Epithelial cell of proximal tubule (primary cell): ENCODE results near the gene MAGIX. TPM values are rescaled to one million over a fixed set of nuclear protein-coding genes. Genes with fewer than 3 reads are reported as not detected.
A peak's percentile ranks its signal among the peaks of the same experiment; 100 is the strongest.

ENCODE experiments used
- DNase-seq: peaks from one replicate; pipeline ENCODE4 v3.0.0-alpha.2; 2011; ENCODE audit warnings: low read depth
- H3K4me3 ChIP-seq: 2 replicates; pipeline ENCODE4 v1.5.1; 2011; ENCODE audit warnings: low read depth, mild to moderate bottlenecking, low read length
- CTCF ChIP-seq: conservative IDR thresholded peaks from 2 replicates; pipeline ENCODE4 v1.5.1; 2012; ENCODE audit warnings: low read depth, mild to moderate bottlenecking, low read length
- total RNA-seq: library from RNA; depleted of rRNA; stranded (reverse); fragments of >200 nt; gene quantifications from 2 replicates; pipeline ENCODE4 v1.2.3, GENCODE V29; 2015

MAGIX gene
- total RNA-seq, 1 donor from 2014 or later = 9.6 TPM

GRCh38 chrX:49153467-49153866 lies 9.1 kb upstream of the MAGIX start:
- no peak overlapping the region for H3K4me3 ChIP-seq
- TF ChIP-seq CTCF = no peak
- DNase-seq = no peak

DNA sequence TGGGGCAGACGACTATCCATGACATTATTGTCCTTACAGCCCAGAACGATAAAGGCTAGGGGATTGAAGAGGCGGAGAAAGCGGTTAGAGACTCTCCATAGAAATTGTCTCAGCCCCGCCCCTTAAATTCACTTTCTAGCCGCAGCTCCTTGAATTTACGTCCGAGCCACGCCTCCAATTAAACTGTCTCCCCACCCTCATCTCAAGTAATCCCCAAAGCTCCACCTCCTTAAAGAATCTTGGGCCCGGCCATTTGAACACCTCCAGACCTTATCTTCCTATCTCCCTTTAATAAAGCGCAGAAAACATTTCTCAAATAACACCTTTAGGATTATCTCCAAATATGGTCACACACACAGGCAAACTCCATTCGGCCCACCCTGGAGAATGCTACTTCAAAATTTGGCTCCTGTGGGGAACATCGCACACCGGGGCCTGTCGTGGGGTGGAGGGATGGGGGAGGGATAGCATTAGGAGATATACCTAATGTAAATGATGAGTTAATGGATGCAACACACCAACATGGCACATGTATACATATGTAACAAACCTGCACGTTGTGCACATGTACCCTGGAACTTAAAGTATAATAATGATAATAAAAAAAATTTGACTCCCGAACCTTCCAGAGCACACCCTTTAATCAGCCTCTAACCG lies 7.2 kb upstream of the MAGIX start:
- no peak for TF ChIP-seq CTCF
- peak; percentile 19 for DNase-seq

DNA sequence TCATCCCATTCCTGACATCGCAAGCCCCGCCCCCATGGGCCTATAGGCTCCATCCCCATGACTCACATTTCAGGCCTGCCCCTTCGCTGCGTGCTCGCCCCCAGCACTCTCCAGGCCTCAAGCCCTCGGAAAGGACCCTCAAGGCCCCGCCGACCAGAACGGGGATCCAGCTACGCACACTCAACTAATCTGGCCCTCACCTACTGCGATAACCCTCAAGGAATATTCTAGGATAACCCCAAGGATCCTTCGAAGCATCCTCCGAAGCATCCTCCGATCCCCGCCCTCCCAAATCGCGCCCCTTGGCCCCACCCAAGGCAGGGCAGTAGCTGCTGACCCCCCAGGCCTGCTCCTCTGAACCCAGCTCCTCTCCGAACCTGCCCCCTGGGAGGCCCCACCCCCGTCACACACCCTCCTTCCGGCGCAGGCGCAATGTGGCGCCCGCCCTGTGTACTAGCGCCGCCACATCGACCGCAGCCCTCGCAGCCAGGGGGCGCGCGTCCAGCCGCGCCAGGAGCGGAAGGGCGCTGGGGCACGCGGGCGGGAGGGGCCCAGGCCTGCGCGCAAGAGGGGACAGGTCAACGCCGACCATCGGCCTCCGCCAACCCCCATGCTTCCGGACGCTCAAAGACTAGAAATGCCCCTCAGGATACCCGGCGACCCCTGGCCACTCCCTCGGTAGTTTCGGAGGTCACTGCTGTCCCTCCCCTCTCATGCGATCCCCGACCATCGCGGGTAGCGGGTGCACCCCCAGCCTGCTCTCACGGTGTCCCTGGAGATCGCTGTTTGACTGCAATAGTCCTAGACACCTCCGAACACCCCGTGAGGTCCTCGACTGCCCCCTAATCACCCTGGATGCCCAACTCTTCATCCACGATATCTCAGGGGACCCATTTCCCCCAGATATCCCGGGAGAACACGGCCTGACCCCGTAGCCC lies 6.4 kb upstream of the MAGIX start:
- TF ChIP-seq CTCF = peak; percentile 65
- peak; percentile 18 for DNase-seq

More for the DNA sequence above, 7.2 kb upstream of the MAGIX start:
- peak overlapping the region; percentile 58 for H3K4me3 ChIP-seq

GRCh38 chrX:49157194-49157593 lies 5.4 kb upstream of the MAGIX start:
- H3K4me3 ChIP-seq = no peak overlapping the region
- TF ChIP-seq CTCF = no peak
- no peak for DNase-seq

More for the DNA sequence above, 6.4 kb upstream of the MAGIX start:
- H3K4me3 ChIP-seq = peak overlapping the region; percentile 58

GRCh38 chrX:49160908-49161307 lies 1.6 kb upstream of the MAGIX start:
- no peak overlapping the region for H3K4me3 ChIP-seq
- no peak for TF ChIP-seq CTCF
- no peak for DNase-seq

DNA sequence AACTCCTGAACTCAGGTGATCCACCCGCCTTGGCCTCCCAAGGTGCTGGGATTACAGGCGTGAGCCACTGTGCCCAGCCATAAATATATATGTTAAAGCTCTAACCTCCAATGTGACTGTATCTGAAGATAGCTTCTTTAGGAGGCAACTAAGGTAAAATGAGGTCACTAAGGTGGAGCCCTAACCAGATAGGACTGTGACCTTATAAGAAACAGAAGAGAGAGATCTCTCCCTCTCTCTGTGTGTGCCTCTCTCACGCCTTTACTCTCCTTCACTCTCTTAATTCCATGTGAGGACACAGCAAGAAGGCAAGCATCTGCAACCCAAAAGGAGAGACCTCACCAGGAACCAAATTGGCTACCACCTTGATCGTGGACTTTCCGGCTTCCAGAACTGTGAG lies 926 bp upstream of the MAGIX start:
- no peak for DNase-seq
- no peak for TF ChIP-seq CTCF
- no peak overlapping the region for H3K4me3 ChIP-seq
